Measurements from ENCODE around the gene CDKAL1. TPM values are rescaled to one million over a fixed set of nuclear protein-coding genes. Genes with fewer than 3 reads are reported as not detected.

CDKAL1 gene
- total RNA-seq, 4 donors from 2014 or later, result 10.1 to 22.0 (median 12.5) TPM

- peaks cover 11% of the 10 kb centered on the region for H3K4me1 ChIP-seq
- no peaks in the 10 kb centered on the region for H3K27me3 ChIP-seq
- no peak overlapping the region for H3K27ac ChIP-seq
- WGBS, result 44% methylated on average over 2 of the region's 2 CpGs
- H3K9me3 ChIP-seq, result no peaks in the 10 kb centered on the region
- no peak for TF ChIP-seq EP300 (IDR thresholded peaks at IDR 0.05)
- no peak for TF ChIP-seq CTCF (IDR thresholded peaks at IDR 0.05)
- TF ChIP-seq POLR2AphosphoS5 (IDR thresholded peaks at IDR 0.05), result no peak
- TF ChIP-seq POLR2A (IDR thresholded peaks at IDR 0.05), result no peak
- no peak for DNase-seq (ENCODE audit: low spot score in 2 of 2)
- H3K36me3 ChIP-seq, result no peaks in the 10 kb centered on the region
- H3K4me3 ChIP-seq, result no peak overlapping the region
Measured at GRCh38 chr6:21186479-21187055, 652.3 kb downstream of the CDKAL1 start.

DNA sequence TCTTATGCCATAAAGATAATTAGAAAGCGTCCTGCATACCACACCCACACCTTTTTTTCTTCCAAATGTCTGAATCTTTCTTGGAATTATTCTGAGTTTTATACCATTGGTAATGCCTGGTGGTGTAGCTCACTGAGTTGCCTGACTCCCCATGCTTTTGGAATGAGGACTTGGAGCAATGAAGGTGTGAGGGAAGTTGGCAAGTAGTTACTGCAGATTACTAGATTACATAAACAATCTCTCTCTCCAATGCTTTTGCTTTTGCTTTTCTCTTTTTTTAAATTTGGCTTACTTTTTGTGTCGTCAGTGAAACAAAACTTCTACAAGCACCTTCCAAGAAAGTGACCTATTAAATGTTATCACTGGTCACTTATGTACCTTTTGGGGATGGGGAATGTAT lies 653.2 kb downstream of the CDKAL1 start:
- no peaks in the 10 kb centered on the region for H3K27me3 ChIP-seq
- no peaks in the 10 kb centered on the region for H3K9me3 ChIP-seq
- peaks cover 11% of the 10 kb centered on the region for H3K4me1 ChIP-seq
- no peak for DNase-seq (ENCODE audit: low spot score in 2 of 2)
- 57% methylated on average over 2 of the region's 2 CpGs for WGBS
- H3K27ac ChIP-seq, result no peak overlapping the region
- TF ChIP-seq CTCF (IDR thresholded peaks at IDR 0.05), result no peak
- no peak for TF ChIP-seq POLR2A (IDR thresholded peaks at IDR 0.05)
- no peak for TF ChIP-seq EP300 (IDR thresholded peaks at IDR 0.05)
- no peak for TF ChIP-seq POLR2AphosphoS5 (IDR thresholded peaks at IDR 0.05)
- no peaks in the 10 kb centered on the region for H3K36me3 ChIP-seq
- H3K4me3 ChIP-seq, result no peak overlapping the region

DNA sequence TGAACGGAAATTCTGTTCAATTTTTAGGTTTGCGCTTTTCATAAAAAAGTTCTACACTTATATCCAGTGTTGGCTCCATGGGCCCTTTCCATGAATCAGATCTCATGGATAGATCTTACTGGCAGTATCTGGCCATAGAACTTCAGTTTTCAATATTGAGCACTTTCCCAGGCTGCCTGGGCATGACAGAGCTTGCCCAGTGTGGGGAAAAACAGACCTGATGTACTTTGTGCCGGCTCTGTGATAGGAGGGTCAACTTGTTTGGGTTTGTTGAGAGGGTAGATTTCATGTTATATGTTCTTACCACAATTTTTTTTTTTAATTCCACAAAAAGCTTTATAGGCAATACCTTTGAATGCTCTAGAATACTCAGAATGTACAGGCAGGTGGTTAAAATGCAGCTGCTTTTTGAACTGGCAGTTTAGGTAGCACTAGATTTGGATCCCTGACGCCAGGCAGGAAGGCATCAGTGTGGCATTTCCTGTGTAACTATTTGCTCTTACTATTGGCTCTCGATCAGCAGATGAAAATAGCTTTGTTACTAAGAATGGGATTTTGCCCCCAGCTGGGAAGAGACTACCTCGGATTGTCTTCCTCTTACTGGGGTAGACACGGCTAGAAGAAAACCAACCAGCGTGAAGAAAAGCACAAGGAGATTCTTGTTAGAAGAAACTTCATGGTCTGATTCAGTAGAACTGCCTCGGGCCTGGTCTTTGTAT lies 654.4 kb downstream of the CDKAL1 start:
- no peaks in the 10 kb centered on the region for H3K36me3 ChIP-seq
- no peak overlapping the region for H3K27ac ChIP-seq
- 52% methylated on average over 9 of the region's 9 CpGs for WGBS
- no peak overlapping the region for H3K4me3 ChIP-seq
- TF ChIP-seq CTCF (IDR thresholded peaks at IDR 0.05) (no peak), EP300 (IDR thresholded peaks at IDR 0.05) (no peak), POLR2A (IDR thresholded peaks at IDR 0.05) (no peak), POLR2AphosphoS5 (IDR thresholded peaks at IDR 0.05) (no peak)
- H3K27me3 ChIP-seq, result no peaks in the 10 kb centered on the region
- no peaks in the 10 kb centered on the region for H3K9me3 ChIP-seq
- no peak for DNase-seq (ENCODE audit: low spot score in 2 of 2)
- peaks cover 11% of the 10 kb centered on the region for H3K4me1 ChIP-seq

- Histone ChIP-seq H3K9me3 (no peaks in the 10 kb centered on the region), H3K4me1 (peaks cover 11% of the 10 kb centered on the region), H3K27me3 (no peaks in the 10 kb centered on the region), H3K27ac (no peak overlapping the region), H3K4me3 (no peak overlapping the region), H3K36me3 (no peaks in the 10 kb centered on the region)
- no peak for DNase-seq (ENCODE audit: low spot score in 2 of 2)
- TF ChIP-seq POLR2A (IDR thresholded peaks at IDR 0.05), result no peak
- no peak for TF ChIP-seq EP300 (IDR thresholded peaks at IDR 0.05)
- TF ChIP-seq CTCF (IDR thresholded peaks at IDR 0.05), result no peak
- no peak for TF ChIP-seq POLR2AphosphoS5 (IDR thresholded peaks at IDR 0.05)
- WGBS, result 78% methylated on average over 4 of the region's 4 CpGs
Measured at GRCh38 chr6:21189759-21190158, 655.5 kb downstream of the CDKAL1 start.

GRCh38 chr6:21190701-21191100 lies 656.4 kb downstream of the CDKAL1 start:
- DNase-seq (ENCODE audit: low spot score in 2 of 2), result no peak
- no peaks in the 10 kb centered on the region for H3K9me3 ChIP-seq
- H3K27me3 ChIP-seq, result no peaks in the 10 kb centered on the region
- WGBS, result 77% methylated on average over 2 of the region's 2 CpGs
- no peaks in the 10 kb centered on the region for H3K36me3 ChIP-seq
- H3K27ac ChIP-seq, result no peak overlapping the region
- TF ChIP-seq CTCF (IDR thresholded peaks at IDR 0.05) (no peak), EP300 (IDR thresholded peaks at IDR 0.05) (no peak), POLR2A (IDR thresholded peaks at IDR 0.05) (no peak), POLR2AphosphoS5 (IDR thresholded peaks at IDR 0.05) (no peak)
- peaks cover 11% of the 10 kb centered on the region for H3K4me1 ChIP-seq
- no peak overlapping the region for H3K4me3 ChIP-seq
